GM21528 (cell line): Measurements from ENCODE around the gene SLC5A9.

Source experiments
- ATAC-seq: cut with Tn5 transposase; IDR thresholded peaks from one replicate; pipeline ENCODE4 v1.9.1; 2021; ENCODE audit warnings: mild to moderate bottlenecking, moderate library complexity; ENCODE audit not compliant: unreplicated experiment, low FRiP score

The SLC5A9 gene

GRCh38 chr1:48294656-48295055 lies 72.1 kb downstream of the SLC5A9 start:
- no peak for ATAC-seq
